HCT116 (cell line): Measurements from ENCODE around the gene RNH1. TPM values are rescaled to one million over a fixed set of nuclear protein-coding genes. Genes with fewer than 3 reads are reported as not detected.

ENCODE experiments used
- ATAC-seq: fragments of 200-7000 bp; cut with Tn5 transposase; 2 replicates; pipeline ENCODE4 v1.9.1; 2020; ENCODE audit warnings: mild to moderate bottlenecking, moderate library complexity
- BruUV-seq: library from RNA; stranded (reverse); fragments of 400-500 nt; replicated peaks from 2 replicates; lab custom pipeline; 2021; lab: Mats Ljungman, UMichigan
- CTCF ChIA-PET: fragments of 300-600 bp; sonication (Branson Sonifier 250); formaldehyde crosslinking; loops from one replicate; lab custom pipeline; 2021; ENCODE audit warnings: antibody characterized with exemption; lab: Charles Lee
- POLR2A ChIA-PET: fragments of 300-600, 350-600 bp; sonication (Branson Sonifier 250); formaldehyde crosslinking; loops from one replicate; lab custom pipeline; 2021; ENCODE audit warnings: antibody characterized with exemption; lab: Charles Lee
- RAD21 ChIA-PET, 2 experiments: fragments of 300-600 bp; sonication (Branson Sonifier 250); formaldehyde crosslinking; loops; one replicate each; lab custom pipeline; 2023; ENCODE audit warnings: low total read pairs in 2 of 2; ENCODE audit not compliant: uncharacterized antibody in 2 of 2, unreplicated experiment in 2 of 2, low non-redundant PET in 1 of 2; lab: Charles Lee
- DNase-seq: peaks from one replicate; pipeline ENCODE4 v3.0.0-alpha.2; 2010; ENCODE audit warnings: low read depth, low spot score
- H2AFZ ChIP-seq: fragments of 200-600 bp; shearing (Covaris generic), sonication (generic); 2 replicates; pipeline ENCODE4 v1.6.1; 2017; ENCODE audit warnings: low read depth, mixed run types, mixed read lengths, antibody characterized with exemption, low read length; ENCODE audit not compliant: poor library complexity, severe bottlenecking
- H3K27ac ChIP-seq: 2 replicates; pipeline ENCODE4 v1.5.1; 2012; ENCODE audit warnings: low read depth, low read length
- H3K27me3 ChIP-seq: fragments of 200-600 bp; sonication (generic); 2 replicates; pipeline ENCODE4 v1.6.1; 2016; ENCODE audit warnings: mixed run types, low read length, mixed read lengths; ENCODE audit not compliant: insufficient read depth
- H3K36me3 ChIP-seq, 2 experiments: fragments of 200-500 bp in 1 of 2; fragments of 200-600 bp in 1 of 2; sonication (Bioruptor generic) in 1 of 2; sonication (generic) in 1 of 2; 2 replicates each; pipeline versions ENCODE4 v1.5.1 to v1.6.1; 2014 to 2016; ENCODE audit warnings: low read length in 2 of 2, inconsistent platforms in 1 of 2, mixed read lengths in 1 of 2, mixed run types in 1 of 2; ENCODE audit not compliant: insufficient read depth in 2 of 2, control insufficient read depth in 1 of 2
- H3K4me1 ChIP-seq, 2 experiments: fragments of 200-600 bp in 1 of 2; sonication (generic) in 1 of 2; 2 replicates each; pipeline versions ENCODE4 v1.5.1 to v1.6.1; 2012 to 2017; ENCODE audit warnings: low read length in 2 of 2, inconsistent platforms in 1 of 2, mild to moderate bottlenecking in 1 of 2, mixed read lengths in 1 of 2, mixed run types in 1 of 2, moderate library complexity in 1 of 2; ENCODE audit not compliant: insufficient read depth in 2 of 2, control insufficient read depth in 1 of 2
- H3K4me2 ChIP-seq: fragments of 200-600 bp; sonication (generic); 2 replicates; pipeline ENCODE4 v1.6.1; 2017; ENCODE audit warnings: mixed run types, low read length, mixed read lengths
- H3K4me3 ChIP-seq, 2 experiments: fragments of 200-600 bp in 1 of 2; sonication (generic) in 1 of 2; replicated peaks in 1 of 2; 2 replicates each; pipeline ENCODE4 v1.5.1; 2011 to 2016; ENCODE audit warnings: low read length in 2 of 2, control low read depth in 1 of 2, low read depth in 1 of 2, mild to moderate bottlenecking in 1 of 2, mixed read lengths in 1 of 2, mixed run types in 1 of 2
- H3K79me2 ChIP-seq: fragments of 200-600 bp; sonication (generic); 2 replicates; pipeline ENCODE4 v1.6.1; 2017; ENCODE audit warnings: mild to moderate bottlenecking, mixed run types, low read length, moderate library complexity, mixed read lengths; ENCODE audit not compliant: insufficient read depth
- H3K9ac ChIP-seq: fragments of 200-600 bp; sonication (generic); 2 replicates; pipeline ENCODE4 v1.6.1; 2016; ENCODE audit warnings: low read length, mixed read lengths
- H3K9me2 ChIP-seq: fragments of 200-600 bp; sonication (generic), shearing (Covaris generic); 2 replicates; pipeline ENCODE4 v1.6.1; 2017; ENCODE audit warnings: mixed run types, mild to moderate bottlenecking, moderate library complexity; ENCODE audit not compliant: insufficient read depth
- H3K9me3 ChIP-seq, 2 experiments: fragments of 200-500 bp in 1 of 2; fragments of 200-600 bp in 1 of 2; sonication (Bioruptor generic) in 1 of 2; sonication (generic) in 1 of 2; 2 replicates each; pipeline ENCODE4 v1.6.1; 2014 to 2017; ENCODE audit warnings: low read length in 2 of 2, mixed read lengths in 2 of 2, inconsistent platforms in 1 of 2, low read depth in 1 of 2, mild to moderate bottlenecking in 1 of 2, mixed run types in 1 of 2, moderate library complexity in 1 of 2; ENCODE audit not compliant: control insufficient read depth in 1 of 2, insufficient read depth in 1 of 2
- H4K20me1 ChIP-seq: fragments of 200-600 bp; sonication (generic), shearing (Covaris generic); 2 replicates; pipeline ENCODE4 v1.6.1; 2017; ENCODE audit warnings: mixed run types, mild to moderate bottlenecking, moderate library complexity; ENCODE audit not compliant: insufficient read depth
- ATF3 ChIP-seq: IDR thresholded peaks from 2 replicates; pipeline ENCODE4 v1.6.1; 2012
- CEBPB ChIP-seq: IDR thresholded peaks from 2 replicates; pipeline ENCODE4 v1.6.1; 2012; ENCODE audit warnings: low read depth
- CTCF ChIP-seq, 3 experiments: fragments of 200-600 bp in 1 of 3; sonication (generic) in 1 of 3; IDR thresholded peaks in 2 of 3; conservative IDR thresholded peaks in 1 of 3; 2 replicates each; pipeline ENCODE4 v1.5.1; 2012 to 2017; ENCODE audit warnings: low read depth in 2 of 3, low read length in 2 of 3, antibody characterized with exemption in 1 of 3, borderline replicate concordance in 1 of 3, control low read depth in 1 of 3, mild to moderate bottlenecking in 1 of 3, mixed read lengths in 1 of 3, mixed run types in 1 of 3, moderate library complexity in 1 of 3; ENCODE audit not compliant: insufficient read depth in 1 of 3
- TCF7L2 ChIP-seq: IDR thresholded peaks from 2 replicates; pipeline ENCODE4 v1.7.0; 2011; ENCODE audit warnings: borderline replicate concordance, inconsistent platforms; ENCODE audit not compliant: insufficient read depth, insufficient read length; ENCODE audit errors: extremely low read depth
- YY1 ChIP-seq: IDR thresholded peaks from 2 replicates; pipeline ENCODE4 v1.6.1; 2011; ENCODE audit warnings: low read length, low read depth, moderate library complexity, mild to moderate bottlenecking; ENCODE audit not compliant: insufficient replicate concordance; ENCODE audit errors: extremely low read depth
- ZBTB33 ChIP-seq: IDR thresholded peaks from 2 replicates; pipeline ENCODE4 v1.6.1; 2011; ENCODE audit warnings: mild to moderate bottlenecking, low read length, moderate library complexity; ENCODE audit not compliant: insufficient replicate concordance; ENCODE audit errors: extremely low read depth
- ZFX ChIP-seq: fragments of 450-650 bp; IDR thresholded peaks from 2 replicates; pipeline ENCODE4 v1.6.1; 2017
- intact Hi-C: fragments of 100-400 bp; cut with micrococcal nuclease; formaldehyde crosslinking; loops from 2 replicates; pipeline ENCODE4 v1.10.0; 2022
- total RNA-seq: library from RNA; stranded (reverse); gene quantifications from one replicate; pipeline ENCODE4 v1.2.1, GENCODE V29; 2021; ENCODE audit not compliant: unreplicated experiment

RNH1 gene
- total RNA-seq, 1 experiment from 2014 or later, result 120 TPM

GRCh38 chr11:475941-476340 lies 31.1 kb downstream of the RNH1 start:
- BruUV-seq, result no TSS peak
- Histone ChIP-seq H4K20me1 (no peaks in the 10 kb centered on the region; the same call in 1 of the 2 replicates), H2AFZ (no peak overlapping the region), H3K9ac (no peak overlapping the region), H3K4me2 (no peak overlapping the region), H3K36me3 (peaks cover 0 to 3% of the 10 kb centered on the region in 2 experiments; a peak in 1 of 4 replicates)
- POLR2A ChIA-PET, result no interaction called here
- DNase-seq (no peak), ATAC-seq (no peak)
- intact Hi-C loops, result no loop called here
- RAD21 ChIA-PET, result no interaction called here
- CTCF ChIA-PET, result no interaction called here
- TF ChIP-seq CTCF (IDR thresholded peaks at IDR 0.05 in 2 of 3, conservative IDR thresholded peaks at IDR 0.05 in 1 of 3; ENCODE audit: borderline replicate concordance in 1 of 3, insufficient read depth in 1 of 3, low read depth in 2 of 3, low read length in 2 of 3), result no peak
- TF ChIP-seq ATF3, result no peak
- no peak for TF ChIP-seq ZBTB33
- TF ChIP-seq ZFX, result no peak
- TF ChIP-seq YY1, result no peak
- TF ChIP-seq TCF7L2, result no peak
- no peak for TF ChIP-seq CEBPB
- TF ChIP-seq, all 23 proteins: peak for 0
- H3K27me3 ChIP-seq, result no peaks in the 10 kb centered on the region
- H3K4me1 ChIP-seq, result no peaks in the 10 kb centered on the region
- H3K9me3 ChIP-seq, result no peaks in the 10 kb centered on the region
- no peak overlapping the region for H3K27ac ChIP-seq
- H3K4me3 ChIP-seq, result no peak overlapping the region
- H3K79me2 ChIP-seq, result peaks cover 46% of the 10 kb centered on the region; the same call in 1 of the 2 replicates
- no peaks in the 10 kb centered on the region for H3K9me2 ChIP-seq
